Pericardium fibroblast (primary cell): ENCODE data around the gene KRT2. TPM values are rescaled to one million over a fixed set of nuclear protein-coding genes. Genes with fewer than 3 reads are reported as not detected.

Experiments used
- total RNA-seq: library from RNA; depleted of rRNA; stranded (reverse); fragments of >200 nt; gene quantifications from 2 replicates; pipeline ENCODE4 v1.2.3, GENCODE V29; 2015

Gene KRT2
- total RNA-seq: not detected in 2 replicates

GRCh38 chr12:52651726-52652261 lies at the start of gene KRT2:
KRT2 (minus strand) TSS chr12:52652211; CDS start chr12:52652142, 69 bp downstream.

GRCh38 chr12:52680363-52680762 lies 28.4 kb upstream of the KRT2 start, which contains the start of gene KRT1:
KRT1 (minus strand) TSS chr12:52680407; CDS start chr12:52680348, 59 bp downstream.

GRCh38 chr12:52618216-52618615 lies 33.8 kb downstream of the KRT2 start, which contains the start of gene KRT73:
KRT73 (minus strand) TSS chr12:52618559; CDS start chr12:52618524, 35 bp downstream.

GRCh38 chr12:52600941-52601481 lies 51.0 kb downstream of the KRT2 start, which contains the start of gene KRT72:
KRT72 (minus strand) TSS chr12:52601463; CDS start chr12:52601452, 11 bp downstream.

Other genes with a start within 250 kb of the KRT2 start
- gene KRT82, start 245.9 kb downstream of the KRT2 start, total RNA-seq: not detected in 2 replicates
- gene KRT75, start 217.8 kb downstream of the KRT2 start, total RNA-seq: not detected in 2 replicates
- not detected in 2 replicates for gene KRT6B, start 200.1 kb downstream of the KRT2 start, total RNA-seq
- gene KRT6C, start 178.4 kb downstream of the KRT2 start, total RNA-seq: not detected in 2 replicates
- 0.17 and 1.4 TPM in 2 replicates for gene KRT6A, start 159.0 kb downstream of the KRT2 start, total RNA-seq
- 0.82 TPM in 1 of 2 replicates, not detected in the other for gene KRT5, start 131.8 kb downstream of the KRT2 start, total RNA-seq
- not detected in 2 replicates for gene KRT71, start 99.1 kb downstream of the KRT2 start, total RNA-seq
- gene KRT74, start 78.4 kb downstream of the KRT2 start, total RNA-seq: not detected in 2 replicates
- not detected in 2 replicates for gene KRT72, start 50.7 kb downstream of the KRT2 start, total RNA-seq
- not detected in 2 replicates for gene KRT73, start 33.7 kb downstream of the KRT2 start, total RNA-seq
- gene KRT1, start 28.2 kb upstream of the KRT2 start, total RNA-seq: not detected in 2 replicates
- gene KRT77, start 51.3 kb upstream of the KRT2 start, total RNA-seq: not detected in 2 replicates
- gene KRT76, start 125.1 kb upstream of the KRT2 start, total RNA-seq: not detected in 2 replicates
- gene KRT3, start 143.9 kb upstream of the KRT2 start, total RNA-seq: not detected in 2 replicates
- not detected in 2 replicates for gene KRT4, start 161.9 kb upstream of the KRT2 start, total RNA-seq
- gene KRT79, start 182.1 kb upstream of the KRT2 start, total RNA-seq: not detected in 2 replicates
- not detected in 2 replicates for gene KRT78, start 196.8 kb upstream of the KRT2 start, total RNA-seq